SKM-1 treated with dmso at 0.1 percent for 144 hours (cell line): ENCODE data around the gene DIAPH3.
"Not testable (repeated sequence)": the region's sequence is repeated elsewhere in the genome, so short reads cannot be mapped to it uniquely, and the experiment has no call there.

Experiments
- DNase-seq: peaks from one replicate; lab custom pipeline; 2025; ENCODE audit not compliant: unreplicated experiment; lab: John Stamatoyannopoulos, UW

Gene DIAPH3

GRCh38 chr13:60163478-60164233, at the start of gene DIAPH3:
Gene DIAPH3 (minus strand): TSS chr13:60163928. CDS start chr13:60163766, 162 bp downstream.
- DNase-seq = peak; percentile 92

GRCh38 chr13:60213236-60213744, 49.6 kb upstream of the DIAPH3 start:
- DNase-seq = no peak

- DNase-seq = no peak
Measured at GRCh38 chr13:60211548-60211947, 47.8 kb upstream of the DIAPH3 start.

GRCh38 chr13:60210510-60211330, 47.0 kb upstream of the DIAPH3 start:
- DNase-seq = no peak

GRCh38 chr13:60205499-60205898, 41.8 kb upstream of the DIAPH3 start:
- not testable (repeated sequence) for DNase-seq

- DNase-seq = no peak
Measured at GRCh38 chr13:60201286-60201685, 37.6 kb upstream of the DIAPH3 start.

GRCh38 chr13:60195893-60196292, 32.2 kb upstream of the DIAPH3 start:
- not testable (repeated sequence) for DNase-seq

- DNase-seq = no peak
Measured at GRCh38 chr13:60182907-60183306, 19.2 kb upstream of the DIAPH3 start.

- no peak for DNase-seq
Measured at GRCh38 chr13:60178327-60178726, 14.6 kb upstream of the DIAPH3 start.

GRCh38 chr13:60175571-60175970, 11.8 kb upstream of the DIAPH3 start:
- no peak for DNase-seq

- no peak for DNase-seq
Measured at GRCh38 chr13:60174113-60174512, 10.4 kb upstream of the DIAPH3 start.

GRCh38 chr13:60172111-60172510, 8.4 kb upstream of the DIAPH3 start:
- DNase-seq = no peak

- no peak for DNase-seq
Measured at GRCh38 chr13:60170414-60170813, 6.7 kb upstream of the DIAPH3 start.

- DNase-seq = no peak
Measured at GRCh38 chr13:60169239-60170031, 5.7 kb upstream of the DIAPH3 start.

- no peak for DNase-seq
Measured at GRCh38 chr13:60167121-60167520, 3.4 kb upstream of the DIAPH3 start.

GRCh38 chr13:60165391-60166099, 1.8 kb upstream of the DIAPH3 start:
- no peak for DNase-seq

GRCh38 chr13:60164234-60164889, 634 bp upstream of the DIAPH3 start:
- DNase-seq = no peak

- DNase-seq = no peak
Measured at GRCh38 chr13:60162096-60162495, 1.6 kb downstream of the DIAPH3 start.

- no peak for DNase-seq
Measured at GRCh38 chr13:60158321-60158801, 5.4 kb downstream of the DIAPH3 start.

GRCh38 chr13:60155978-60156377, 7.8 kb downstream of the DIAPH3 start:
- no peak for DNase-seq
